ENCODE data around the gene MSI2. TPM values are rescaled to one million over a fixed set of nuclear protein-coding genes. Genes with fewer than 3 reads are reported as not detected.

Gene MSI2
- total RNA-seq, 2 experiments from 2014 or later: 131 to 164 TPM

- DNase-seq (ENCODE audit: low spot score): no peak
- no peaks in the 10 kb centered on the region for H3K9me3 ChIP-seq (ENCODE audit: low read length)
- POLR2A ChIA-PET: interaction anchor here (0.6 kb wide), 1 partner anchor 86 kb away, joined by 11 read pairs; no protein-coding TSS in a partner anchor
- no peak overlapping the region for H3K4me2 ChIP-seq (ENCODE audit: low read length)
- no peak overlapping the region for H2AFZ ChIP-seq (ENCODE audit: low read length)
- intact Hi-C loops (cut with micrococcal nuclease; ENCODE audit: unreplicated experiment): loop anchor here (10.0 kb wide), 1 partner anchor 542 kb away; no protein-coding TSS in a partner anchor
- no TSS peak for BruUV-seq (replicated peaks)
- H3K4me3 ChIP-seq (ENCODE audit: low read depth, low read length, poor library complexity, severe bottlenecking): no peak overlapping the region
- H3K9me2 ChIP-seq (ENCODE audit: insufficient read depth, low read length): no peaks in the 10 kb centered on the region
- CTCF ChIA-PET (ENCODE audit: unreplicated experiment): no interaction called here
- no peak for TF ChIP-seq EZH2phosphoT487 (IDR thresholded peaks at IDR 0.05; ENCODE audit: borderline replicate concordance, low read depth, low read length)
- TF ChIP-seq CTCF (conservative IDR thresholded peaks at IDR 0.05; ENCODE audit: low read length): no peak
- no peaks in the 10 kb centered on the region for H4K20me1 ChIP-seq (ENCODE audit: insufficient read depth, low read length)
- H3K4me1 ChIP-seq (ENCODE audit: insufficient read depth, low read length, poor library complexity, severe bottlenecking): peaks cover 17% of the 10 kb centered on the region
- no peaks in the 10 kb centered on the region for H3K79me2 ChIP-seq (ENCODE audit: insufficient read depth, low read depth, low read length)
- H3K36me3 ChIP-seq (ENCODE audit: insufficient read depth, low read length): no peaks in the 10 kb centered on the region
- H3K27ac ChIP-seq (ENCODE audit: low read depth, low read length, poor library complexity, severe bottlenecking): no peak overlapping the region
Measured at GRCh38 chr17:57677301-57677700, 421.0 kb downstream of the MSI2 start.

- no peak overlapping the region for H2AFZ ChIP-seq (ENCODE audit: low read length)
- H3K79me2 ChIP-seq (ENCODE audit: insufficient read depth, low read depth, low read length): no peaks in the 10 kb centered on the region
- H3K4me3 ChIP-seq (ENCODE audit: low read depth, low read length, poor library complexity, severe bottlenecking): no peak overlapping the region
- no peaks in the 10 kb centered on the region for H3K36me3 ChIP-seq (ENCODE audit: insufficient read depth, low read length)
- H3K4me2 ChIP-seq (ENCODE audit: low read length): no peak overlapping the region
- H3K27ac ChIP-seq (ENCODE audit: low read depth, low read length, poor library complexity, severe bottlenecking): no peak overlapping the region
- intact Hi-C loops (cut with micrococcal nuclease; ENCODE audit: unreplicated experiment): loop anchor here (10.0 kb wide), 1 partner anchor 543 kb away; no protein-coding TSS in a partner anchor
- ChIA-PET CTCF (ENCODE audit: unreplicated experiment) (interaction anchor here (0.6 kb wide), 2 partner anchors 25 to 190 kb away, joined by 4 to 7 read pairs; no protein-coding TSS in a partner anchor), POLR2A (interaction anchor here (0.6 kb wide), 1 partner anchor 292 kb away, joined by 3 read pairs; no protein-coding TSS in a partner anchor)
- peaks cover 11% of the 10 kb centered on the region for H3K4me1 ChIP-seq (ENCODE audit: insufficient read depth, low read length, poor library complexity, severe bottlenecking)
- TF ChIP-seq EZH2phosphoT487 (IDR thresholded peaks at IDR 0.05; ENCODE audit: borderline replicate concordance, low read depth, low read length) (no peak), CTCF (conservative IDR thresholded peaks at IDR 0.05; ENCODE audit: low read length) (no peak)
- no peaks in the 10 kb centered on the region for H4K20me1 ChIP-seq (ENCODE audit: insufficient read depth, low read length)
- no TSS peak for BruUV-seq (replicated peaks)
- H3K9me3 ChIP-seq (ENCODE audit: low read length): no peaks in the 10 kb centered on the region
- no peak for DNase-seq (ENCODE audit: low spot score)
- H3K9me2 ChIP-seq (ENCODE audit: insufficient read depth, low read length): no peaks in the 10 kb centered on the region
Measured at GRCh38 chr17:57677858-57678257, 421.5 kb downstream of the MSI2 start.

- Histone ChIP-seq H4K20me1 (ENCODE audit: insufficient read depth, low read length) (no peaks in the 10 kb centered on the region), H3K9me2 (ENCODE audit: insufficient read depth, low read length) (no peaks in the 10 kb centered on the region), H3K79me2 (ENCODE audit: insufficient read depth, low read depth, low read length) (no peaks in the 10 kb centered on the region), H3K4me1 (ENCODE audit: insufficient read depth, low read length, poor library complexity, severe bottlenecking) (peaks cover 6% of the 10 kb centered on the region), H3K4me3 (ENCODE audit: low read depth, low read length, poor library complexity, severe bottlenecking) (no peak overlapping the region), H2AFZ (ENCODE audit: low read length) (no peak overlapping the region), H3K27ac (ENCODE audit: low read depth, low read length, poor library complexity, severe bottlenecking) (no peak overlapping the region), H3K36me3 (ENCODE audit: insufficient read depth, low read length) (no peaks in the 10 kb centered on the region), H3K9me3 (ENCODE audit: low read length) (no peaks in the 10 kb centered on the region), H3K4me2 (ENCODE audit: low read length) (no peak overlapping the region)
- POLR2A ChIA-PET: interaction anchor here (0.6 kb wide), 1 partner anchor 293 kb away, joined by 3 read pairs; no protein-coding TSS in a partner anchor
- DNase-seq (ENCODE audit: low spot score): no peak
- CTCF ChIA-PET (ENCODE audit: unreplicated experiment): interaction anchor here (0.6 kb wide), 2 partner anchors 25 to 191 kb away, joined by 4 to 7 read pairs; no protein-coding TSS in a partner anchor
- BruUV-seq (replicated peaks): no TSS peak
- intact Hi-C loops (cut with micrococcal nuclease; ENCODE audit: unreplicated experiment): loop anchor here (10.0 kb wide), 1 partner anchor 544 kb away; no protein-coding TSS in a partner anchor
- TF ChIP-seq EZH2phosphoT487 (IDR thresholded peaks at IDR 0.05; ENCODE audit: borderline replicate concordance, low read depth, low read length) (no peak), CTCF (conservative IDR thresholded peaks at IDR 0.05; ENCODE audit: low read length) (no peak)
Measured at GRCh38 chr17:57678393-57678792, 422.1 kb downstream of the MSI2 start.
